K562 (cell line): ENCODE measurements around the gene ZC3H12C. TPM values are rescaled to one million over a fixed set of nuclear protein-coding genes. Genes with fewer than 3 reads are reported as not detected.

ENCODE experiments used
- CBX8 ChIP-seq: fragments of 200-600 bp; sonication (generic); IDR thresholded peaks from 2 replicates; pipeline ENCODE4 v1.6.1; 2012; ENCODE audit warnings: borderline replicate concordance, mixed run types, low read depth, mild to moderate bottlenecking, moderate library complexity, mixed read lengths, low read length, control low read depth, inconsistent platforms; ENCODE audit not compliant: poor library complexity, severe bottlenecking; ENCODE audit errors: extremely low read depth
- DDX20 ChIP-seq: fragments of 450-650 bp; IDR thresholded peaks from 2 replicates; pipeline ENCODE4 v1.6.1; 2016; ENCODE audit warnings: missing genetic modification characterization, low read depth, mild to moderate bottlenecking, missing compliant biosample characterization, moderate library complexity
- DPF2 ChIP-seq: fragments of 450-650 bp; IDR thresholded peaks from 2 replicates; pipeline ENCODE4 v1.6.1; 2016
- ERF ChIP-seq: fragments of 450-650 bp; formaldehyde crosslinking; IDR thresholded peaks from 2 replicates; pipeline ENCODE4 v1.4.0; 2020; ENCODE audit warnings: mild to moderate bottlenecking, mixed read lengths
- PML ChIP-seq: IDR thresholded peaks from 2 replicates; pipeline ENCODE4 v1.6.1; 2012; ENCODE audit warnings: low read length, inconsistent platforms
- RCOR1 ChIP-seq, 2 experiments: IDR thresholded peaks; 2 replicates each; pipeline ENCODE4 v1.6.1; 2012; ENCODE audit warnings: low read depth in 2 of 2, low read length in 2 of 2, borderline replicate concordance in 1 of 2, improper control_type of control experiment in 1 of 2
- SIX5 ChIP-seq, 2 experiments: IDR thresholded peaks; 2 replicates each; pipeline ENCODE4 v1.6.1; 2011; ENCODE audit warnings: low read length in 2 of 2, borderline replicate concordance in 1 of 2, low read depth in 1 of 2, mild to moderate bottlenecking in 1 of 2, moderate library complexity in 1 of 2; ENCODE audit not compliant: insufficient read depth in 1 of 2
- TAF7 ChIP-seq: fragments of 450-650 bp; IDR thresholded peaks from 2 replicates; pipeline ENCODE4 v1.6.1; 2016; ENCODE audit warnings: missing genetic modification characterization, missing compliant biosample characterization
- TCF3 ChIP-seq: sonication (generic); formaldehyde crosslinking; IDR thresholded peaks from 2 replicates; pipeline ENCODE4 v1.4.0; 2020; ENCODE audit warnings: mild to moderate bottlenecking, missing genetic modification reagents
- ZMIZ1 ChIP-seq, 2 experiments: fragments of 150-350 bp in 1 of 2; IDR thresholded peaks; 2 replicates each; pipeline ENCODE4 v1.6.1; 2012 to 2016; ENCODE audit warnings: low read depth in 2 of 2, low read length in 2 of 2, mild to moderate bottlenecking in 1 of 2, moderate library complexity in 1 of 2
- ZNF511 ChIP-seq: sonication (generic); formaldehyde crosslinking; IDR thresholded peaks from 2 replicates; pipeline ENCODE4 v1.8.0; 2022; ENCODE audit warnings: mild to moderate bottlenecking, missing genetic modification reagents
- ZNF830 ChIP-seq: fragments of 250-450 bp; sonication (Bioruptor Pico); IDR thresholded peaks from 2 replicates; pipeline ENCODE4 v1.5.0; 2021; ENCODE audit warnings: mild to moderate bottlenecking
- polyA plus RNA-seq, 8 experiments: library from polyadenylated mRNA; depleted of rRNA in 4 of 8; stranded (reverse) in 5 of 8; unstranded in 3 of 8; fragments of >200 nt; fragmentation: Nextera tagmentation in 2 of 8; fragmentation: Illumina TruSeq in 1 of 8; extraction: Ambion mirVana in 2 of 8; extraction: Trizol in 1 of 8; gene quantifications; 2 replicates each; pipeline versions ENCODE4 v1.2.1 to v1.2.3, GENCODE V29; 2011 to 2014; ENCODE audit warnings: inconsistent platforms in 1 of 8, missing spikeins in 1 of 8
- total RNA-seq, 7 experiments: library from RNA; depleted of rRNA in 6 of 7; stranded (reverse); fragments of >200 nt in 6 of 7; fragmentation: Illumina TruSeq in 2 of 7; extraction: Trizol in 2 of 7; gene quantifications; 2 replicates each; pipeline versions ENCODE4 v1.2.1 to v1.2.3, GENCODE V29; 2011 to 2021; ENCODE audit warnings: low replicate concordance in 1 of 7
- TF ChIP-seq, protein P1 (sequence below): fragments of 450-650 bp; IDR thresholded peaks from 2 replicates; pipeline ENCODE4 v1.7.1; 2018; ENCODE audit warnings: mild to moderate bottlenecking, low read depth; ENCODE audit not compliant: partially characterized antibody
- TF ChIP-seq, protein P2 (sequence below): fragments of 450-650 bp; IDR thresholded peaks from 2 replicates; pipeline ENCODE4 v1.6.1; 2016; ENCODE audit warnings: borderline replicate concordance
- TF ChIP-seq, protein P3 (sequence below): fragments of 250-450 bp; sonication (Bioruptor Pico); IDR thresholded peaks from 2 replicates; pipeline ENCODE4 v1.9.0; 2021; ENCODE audit warnings: mild to moderate bottlenecking, inconsistent platforms

Gene ZC3H12C
- total and polyA plus RNA-seq, 9 of the 15 experiments (the other 6 are each of a cell fraction or from before 2014, with no cell fraction given) = 0.56 to 5.9 (median 3.3) TPM

GRCh38 chr11:110076371-110076965, 16.7 kb upstream of the ZC3H12C start (continued):
- TF ChIP-seq, protein P1, sequence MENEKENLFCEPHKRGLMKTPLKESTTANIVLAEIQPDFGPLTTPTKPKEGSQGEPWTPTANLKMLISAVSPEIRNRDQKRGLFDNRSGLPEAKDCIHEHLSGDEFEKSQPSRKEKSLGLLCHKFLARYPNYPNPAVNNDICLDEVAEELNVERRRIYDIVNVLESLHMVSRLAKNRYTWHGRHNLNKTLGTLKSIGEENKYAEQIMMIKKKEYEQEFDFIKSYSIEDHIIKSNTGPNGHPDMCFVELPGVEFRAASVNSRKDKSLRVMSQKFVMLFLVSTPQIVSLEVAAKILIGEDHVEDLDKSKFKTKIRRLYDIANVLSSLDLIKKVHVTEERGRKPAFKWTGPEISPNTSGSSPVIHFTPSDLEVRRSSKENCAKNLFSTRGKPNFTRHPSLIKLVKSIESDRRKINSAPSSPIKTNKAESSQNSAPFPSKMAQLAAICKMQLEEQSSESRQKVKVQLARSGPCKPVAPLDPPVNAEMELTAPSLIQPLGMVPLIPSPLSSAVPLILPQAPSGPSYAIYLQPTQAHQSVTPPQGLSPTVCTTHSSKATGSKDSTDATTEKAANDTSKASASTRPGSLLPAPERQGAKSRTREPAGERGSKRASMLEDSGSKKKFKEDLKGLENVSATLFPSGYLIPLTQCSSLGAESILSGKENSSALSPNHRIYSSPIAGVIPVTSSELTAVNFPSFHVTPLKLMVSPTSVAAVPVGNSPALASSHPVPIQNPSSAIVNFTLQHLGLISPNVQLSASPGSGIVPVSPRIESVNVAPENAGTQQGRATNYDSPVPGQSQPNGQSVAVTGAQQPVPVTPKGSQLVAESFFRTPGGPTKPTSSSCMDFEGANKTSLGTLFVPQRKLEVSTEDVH = no peak
- TF ChIP-seq CBX8 = no peak
- TF ChIP-seq, protein P2, sequence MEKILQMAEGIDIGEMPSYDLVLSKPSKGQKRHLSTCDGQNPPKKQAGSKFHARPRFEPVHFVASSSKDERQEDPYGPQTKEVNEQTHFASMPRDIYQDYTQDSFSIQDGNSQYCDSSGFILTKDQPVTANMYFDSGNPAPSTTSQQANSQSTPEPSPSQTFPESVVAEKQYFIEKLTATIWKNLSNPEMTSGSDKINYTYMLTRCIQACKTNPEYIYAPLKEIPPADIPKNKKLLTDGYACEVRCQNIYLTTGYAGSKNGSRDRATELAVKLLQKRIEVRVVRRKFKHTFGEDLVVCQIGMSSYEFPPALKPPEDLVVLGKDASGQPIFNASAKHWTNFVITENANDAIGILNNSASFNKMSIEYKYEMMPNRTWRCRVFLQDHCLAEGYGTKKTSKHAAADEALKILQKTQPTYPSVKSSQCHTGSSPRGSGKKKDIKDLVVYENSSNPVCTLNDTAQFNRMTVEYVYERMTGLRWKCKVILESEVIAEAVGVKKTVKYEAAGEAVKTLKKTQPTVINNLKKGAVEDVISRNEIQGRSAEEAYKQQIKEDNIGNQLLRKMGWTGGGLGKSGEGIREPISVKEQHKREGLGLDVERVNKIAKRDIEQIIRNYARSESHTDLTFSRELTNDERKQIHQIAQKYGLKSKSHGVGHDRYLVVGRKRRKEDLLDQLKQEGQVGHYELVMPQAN = no peak
- peak; percentile 38; the same call in 1 of the 2 replicates for TF ChIP-seq DPF2
- no peak for TF ChIP-seq DDX20 (tag)
- TF ChIP-seq SIX5 (IDR thresholded peaks at IDR 0.05; ENCODE audit: borderline replicate concordance in 1 of 2, insufficient read depth in 1 of 2, low read depth in 1 of 2, low read length in 2 of 2) = no peak
- TF ChIP-seq PML = no peak
- 0 out of 4 replicates have a peak, but pooled peaks of 1 of the 2 experiments have one; percentile 24 for TF ChIP-seq RCOR1 (IDR thresholded peaks at IDR 0.05; ENCODE audit: borderline replicate concordance in 1 of 2, low read depth in 2 of 2, low read length in 2 of 2)
- no peak for TF ChIP-seq ERF (CRISPR knock-in tag)
- no peak for TF ChIP-seq ZNF511
- no peak for TF ChIP-seq ZMIZ1 (IDR thresholded peaks at IDR 0.05; ENCODE audit: low read depth in 2 of 2, low read length in 2 of 2)
- TF ChIP-seq, protein P3, sequence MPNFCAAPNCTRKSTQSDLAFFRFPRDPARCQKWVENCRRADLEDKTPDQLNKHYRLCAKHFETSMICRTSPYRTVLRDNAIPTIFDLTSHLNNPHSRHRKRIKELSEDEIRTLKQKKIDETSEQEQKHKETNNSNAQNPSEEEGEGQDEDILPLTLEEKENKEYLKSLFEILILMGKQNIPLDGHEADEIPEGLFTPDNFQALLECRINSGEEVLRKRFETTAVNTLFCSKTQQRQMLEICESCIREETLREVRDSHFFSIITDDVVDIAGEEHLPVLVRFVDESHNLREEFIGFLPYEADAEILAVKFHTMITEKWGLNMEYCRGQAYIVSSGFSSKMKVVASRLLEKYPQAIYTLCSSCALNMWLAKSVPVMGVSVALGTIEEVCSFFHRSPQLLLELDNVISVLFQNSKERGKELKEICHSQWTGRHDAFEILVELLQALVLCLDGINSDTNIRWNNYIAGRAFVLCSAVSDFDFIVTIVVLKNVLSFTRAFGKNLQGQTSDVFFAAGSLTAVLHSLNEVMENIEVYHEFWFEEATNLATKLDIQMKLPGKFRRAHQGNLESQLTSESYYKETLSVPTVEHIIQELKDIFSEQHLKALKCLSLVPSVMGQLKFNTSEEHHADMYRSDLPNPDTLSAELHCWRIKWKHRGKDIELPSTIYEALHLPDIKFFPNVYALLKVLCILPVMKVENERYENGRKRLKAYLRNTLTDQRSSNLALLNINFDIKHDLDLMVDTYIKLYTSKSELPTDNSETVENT (CRISPR knock-in tag) = no peak
- TF ChIP-seq TCF3 (CRISPR knock-in tag) = no peak
- TF ChIP-seq ZNF830 (CRISPR knock-in tag) = no peak
- no peak for TF ChIP-seq TAF7 (tag)
